B cell (primary cell): ENCODE data around the gene EHF. TPM values are rescaled to one million over a fixed set of nuclear protein-coding genes. Genes with fewer than 3 reads are reported as not detected.

Source experiments
- ATAC-seq: fragments of 200-7000 bp; cut with Tn5 transposase; one replicate; pipeline ENCODE4 v1.10.0; 2021; ENCODE audit warnings: low read depth, mild to moderate bottlenecking, moderate number of reproducible peaks, moderate library complexity
- CTCF ChIA-PET: fragments of 350-600 bp; sonication (Branson Sonifier 250); formaldehyde crosslinking; loops from one replicate; lab custom pipeline; 2021; ENCODE audit warnings: antibody characterized with exemption, inconsistent platforms; lab: Charles Lee
- POLR2A ChIA-PET: fragments of 350-600 bp; sonication (Branson Sonifier 250); formaldehyde crosslinking; loops from one replicate; lab custom pipeline; 2021; ENCODE audit warnings: antibody characterized with exemption; lab: Charles Lee
- DNase-seq: peaks from one replicate; pipeline ENCODE4 v3.0.0; 2013
- H2AFZ ChIP-seq: 2 replicates; pipeline ENCODE4 v1.6.1; 2012; ENCODE audit warnings: mild to moderate bottlenecking, low read depth, low read length; ENCODE audit not compliant: insufficient read depth, poor library complexity, severe bottlenecking
- H3K27ac ChIP-seq, 2 donors: 1 replicate in 1 of 2; 2 replicates in 1 of 2; pipeline ENCODE4 v1.5.1; 2012 to 2013; ENCODE audit warnings: low read length in 2 of 2, mild to moderate bottlenecking in 2 of 2, moderate library complexity in 1 of 2
- H3K27me3 ChIP-seq, 4 experiments: fragments of 200-600 bp in 1 of 4; sonication (generic) in 1 of 4; replicated peaks in 1 of 4; 1 replicate in 2 of 4; 2 replicates in 2 of 4; pipeline versions ENCODE4 v1.6.1 to v1.7.0; 2013 to 2016; ENCODE audit warnings: low read length in 3 of 4, mild to moderate bottlenecking in 2 of 4, mixed read lengths in 1 of 4, moderate library complexity in 1 of 4; ENCODE audit not compliant: insufficient read depth in 4 of 4, control insufficient read depth in 3 of 4; ENCODE audit errors: control extremely low read depth in 1 of 4
- H3K36me3 ChIP-seq, 2 experiments: replicated peaks in 1 of 2; 1 replicate in 1 of 2; 2 replicates in 1 of 2; pipeline versions ENCODE4 v1.6.1 to v1.7.1; 2013; ENCODE audit warnings: low read length in 1 of 2; ENCODE audit not compliant: insufficient read depth in 2 of 2, control insufficient read depth in 1 of 2; ENCODE audit errors: control extremely low read depth in 1 of 2, extremely low read depth in 1 of 2
- H3K4me1 ChIP-seq, 2 donors: fragments of 200-600 bp in 1 of 2; sonication (generic) in 1 of 2; 1 replicate in 1 of 2; 2 replicates in 1 of 2; pipeline versions ENCODE4 v1.5.1 to v1.6.1; 2013 to 2017; ENCODE audit warnings: low read length in 2 of 2; ENCODE audit not compliant: control insufficient read depth in 2 of 2, insufficient read depth in 2 of 2
- H3K4me2 ChIP-seq: replicated peaks from 2 replicates; pipeline ENCODE3; 2012; ENCODE audit warnings: mild to moderate bottlenecking, low read depth, low read length; ENCODE audit not compliant: poor library complexity, severe bottlenecking
- H3K4me3 ChIP-seq, 5 experiments: fragments of 200-600 bp in 1 of 5; sonication (generic) in 1 of 5; 1 replicate in 3 of 5; 2 replicates in 2 of 5; pipeline versions ENCODE4 v1.5.1 to v1.7.0; 2011 to 2016; ENCODE audit warnings: low read length in 4 of 5, mild to moderate bottlenecking in 4 of 5, low read depth in 2 of 5, control low read depth in 1 of 5, moderate library complexity in 1 of 5; ENCODE audit not compliant: insufficient read depth in 1 of 5; ENCODE audit errors: control extremely low read depth in 1 of 5, extremely low read depth in 1 of 5
- H3K79me2 ChIP-seq: fragments of 200-600 bp; sonication (generic); one replicate; pipeline ENCODE4 v1.6.0; 2016; ENCODE audit warnings: low read length; ENCODE audit not compliant: control insufficient read depth, insufficient read depth
- H3K9ac ChIP-seq: fragments of 200-600 bp; sonication (generic); 2 replicates; pipeline ENCODE4 v1.6.1; 2017; ENCODE audit warnings: mild to moderate bottlenecking, low read length, moderate library complexity
- H3K9me3 ChIP-seq, 3 donors: one replicate each; pipeline versions ENCODE4 v1.6.1 to v1.7.1; 2013; ENCODE audit warnings: low read length in 2 of 3; ENCODE audit not compliant: control insufficient read depth in 2 of 3, insufficient read depth in 1 of 3; ENCODE audit errors: control extremely low read depth in 1 of 3
- H4K20me1 ChIP-seq: 2 replicates; pipeline ENCODE4 v1.6.0; 2012; ENCODE audit warnings: mild to moderate bottlenecking, low read length; ENCODE audit not compliant: insufficient read depth, control insufficient read depth, poor library complexity, severe bottlenecking
- H3K27ac Mint-ChIP-seq: one replicate; pipeline ENCODE4 v1.8.0; 2021; ENCODE audit warnings: mixed read lengths
- H3K27me3 Mint-ChIP-seq: one replicate; pipeline ENCODE4 v1.8.0; 2021; ENCODE audit warnings: mixed read lengths
- H3K4me1 Mint-ChIP-seq: one replicate; pipeline ENCODE4 v1.8.0; 2021; ENCODE audit warnings: mixed read lengths
- H3K4me3 Mint-ChIP-seq: one replicate; pipeline ENCODE4 v1.8.0; 2021; ENCODE audit warnings: mixed read lengths
- H3K9me3 Mint-ChIP-seq: one replicate; pipeline ENCODE4 v1.8.0; 2022; ENCODE audit warnings: mixed read lengths; ENCODE audit not compliant: insufficient read depth
- CTCF ChIP-seq: fragments of 200-600 bp; IDR thresholded peaks from one replicate; pipeline ENCODE4 v1.8.0; 2022; ENCODE audit warnings: antibody characterized with exemption, mild to moderate bottlenecking
- EZH2 ChIP-seq: IDR thresholded peaks from 2 replicates; pipeline ENCODE4 v1.6.1; 2012; ENCODE audit warnings: borderline replicate concordance, low read depth, mild to moderate bottlenecking, moderate library complexity, low read length; ENCODE audit not compliant: insufficient read depth, poor library complexity, severe bottlenecking
- WGBS: methylation state at CpG from one replicate; pipeline ENCODE4 v1.1.5; 2013; ENCODE audit warnings: missing lambda C conversion rate; ENCODE audit not compliant: insufficient coverage; 5-methylcytosine and 5-hydroxymethylcytosine counted together
- intact Hi-C: fragments of 100-400 bp; cut with micrococcal nuclease; formaldehyde crosslinking; loops from one replicate; pipeline ENCODE4 v1.10.0; 2022
- polyA plus RNA-seq: library from polyadenylated mRNA; depleted of rRNA; stranded (reverse); fragments of >200 nt; gene quantifications from 2 replicates; pipeline ENCODE4 v1.2.3, GENCODE V29; 2012
- total RNA-seq, 2 donors: library from RNA; stranded (reverse); fragments of 120-200 nt in 1 of 2; gene quantifications; 1 replicate in 1 of 2; 2 replicates in 1 of 2; pipeline versions ENCODE4 v1.2.3 to v1.2.4, GENCODE V29; 2013 to 2022

Gene EHF
- total and polyA plus RNA-seq, 2 donors (not counting 1 experiment from before 2014, with no cell fraction given): not detected

- intact Hi-C loops: no loop called here
- H3K4me1 ChIP-seq: no peaks in the 10 kb centered on the region
- no peaks in the 10 kb centered on the region for H3K36me3 ChIP-seq
- no peaks in the 10 kb centered on the region for H3K9me3 Mint-ChIP-seq
- CTCF ChIA-PET: no interaction called here
- WGBS: 72% methylated on average over 2 of the region's 4 CpGs
- H3K27ac ChIP-seq: no peak overlapping the region
- H3K9ac ChIP-seq: no peak overlapping the region
- H3K4me2 ChIP-seq: no peak overlapping the region
- no peak overlapping the region for H3K4me3 Mint-ChIP-seq
- DNase-seq: no peak
- H3K4me3 ChIP-seq: no peak overlapping the region
- no peaks in the 10 kb centered on the region for H4K20me1 ChIP-seq
- no peak overlapping the region for H3K27ac Mint-ChIP-seq
- no peaks in the 10 kb centered on the region for H3K79me2 ChIP-seq
- no peak overlapping the region for H2AFZ ChIP-seq
- no peaks in the 10 kb centered on the region for H3K9me3 ChIP-seq
- no peak for TF ChIP-seq CTCF
- H3K27me3 Mint-ChIP-seq: peaks cover 56% of the 10 kb centered on the region
- ATAC-seq: no peak
- POLR2A ChIA-PET: no interaction called here
- H3K4me1 Mint-ChIP-seq: no peaks in the 10 kb centered on the region
- H3K27me3 ChIP-seq: peaks cover 0 to 26% (median 16%) of the 10 kb centered on the region in 4 experiments
Measured at GRCh38 chr11:34575261-34575660, 45.6 kb upstream of the EHF start.

GRCh38 chr11:34575671-34576070 lies 45.2 kb upstream of the EHF start:
- Histone ChIP-seq H3K79me2 (no peaks in the 10 kb centered on the region), H3K36me3 (no peaks in the 10 kb centered on the region), H4K20me1 (no peaks in the 10 kb centered on the region), H3K27me3 (peaks cover 0 to 26% (median 14%) of the 10 kb centered on the region in 4 experiments), H3K9me3 (no peaks in the 10 kb centered on the region), H3K9ac (no peak overlapping the region), H3K27ac (no peak overlapping the region), H3K4me2 (no peak overlapping the region), H3K4me1 (no peaks in the 10 kb centered on the region), H2AFZ (no peak overlapping the region), H3K4me3 (no peak overlapping the region)
- no CpG with 5 or more reads among the region's 2 CpGs for WGBS
- no peak for ATAC-seq
- Mint-ChIP-seq H3K27ac (no peak overlapping the region), H3K9me3 (no peaks in the 10 kb centered on the region), H3K4me3 (no peak overlapping the region), H3K27me3 (peaks cover 54% of the 10 kb centered on the region), H3K4me1 (no peaks in the 10 kb centered on the region)
- POLR2A ChIA-PET: no interaction called here
- intact Hi-C loops: no loop called here
- no peak for TF ChIP-seq CTCF
- no peak for TF ChIP-seq EZH2
- CTCF ChIA-PET: no interaction called here
- no peak for DNase-seq
